GM23338 (cell line): ENCODE data around the gene WBP2NL. TPM values are rescaled to one million over a fixed set of nuclear protein-coding genes. Genes with fewer than 3 reads are reported as not detected.

Source experiments
- ATAC-seq: fragments of 200-7000 bp; cut with Tn5 transposase; 3 replicates; pipeline ENCODE4 v1.9.1; 2020
- DNase-seq: peaks from one replicate; pipeline ENCODE4 v3.0.0-alpha.2; 2015; ENCODE audit warnings: low spot score
- H2AFZ ChIP-seq: fragments of 200-600 bp; sonication (generic); 2 replicates; pipeline ENCODE4 v1.8.0; 2016; ENCODE audit warnings: antibody characterized with exemption, mild to moderate bottlenecking, moderate library complexity
- H3F3A ChIP-seq: fragments of 200-600 bp; sonication (generic); replicated peaks from 2 replicates; pipeline ENCODE4 v1.8.0; 2017; ENCODE audit warnings: antibody characterized with exemption, mixed run types, low read depth
- H3K27ac ChIP-seq: fragments of 200-600 bp; sonication (generic); 2 replicates; pipeline ENCODE4 v1.6.1; 2016; ENCODE audit warnings: low read depth
- H3K27me3 ChIP-seq: fragments of 200-600 bp; sonication (generic); 2 replicates; pipeline ENCODE4 v1.8.0; 2016; ENCODE audit warnings: mild to moderate bottlenecking, mixed run types, moderate library complexity; ENCODE audit not compliant: insufficient read depth
- H3K36me3 ChIP-seq: fragments of 200-600 bp; sonication (generic); 2 replicates; pipeline ENCODE4 v1.8.0; 2016; ENCODE audit warnings: mild to moderate bottlenecking; ENCODE audit not compliant: insufficient read depth
- H3K4me1 ChIP-seq: fragments of 200-600 bp; sonication (generic); 2 replicates; pipeline ENCODE4 v1.8.0; 2016; ENCODE audit warnings: mild to moderate bottlenecking, moderate library complexity; ENCODE audit not compliant: insufficient read depth
- H3K4me2 ChIP-seq: fragments of 200-600 bp; sonication (generic); 2 replicates; pipeline ENCODE4 v1.7.1; 2017; ENCODE audit warnings: mixed run types
- H3K4me3 ChIP-seq: fragments of 200-600 bp; sonication (generic); 2 replicates; pipeline ENCODE4 v1.6.1; 2016; ENCODE audit warnings: mixed run types
- H3K79me2 ChIP-seq: fragments of 200-600 bp; sonication (generic); replicated peaks from 2 replicates; pipeline ENCODE4 v1.8.0; 2017; ENCODE audit warnings: mild to moderate bottlenecking; ENCODE audit not compliant: insufficient read depth
- H3K9me2 ChIP-seq: fragments of 200-600 bp; sonication (generic); 2 replicates; pipeline ENCODE4 v1.8.0; 2017; ENCODE audit not compliant: insufficient read depth
- H4K20me1 ChIP-seq: fragments of 200-600 bp; sonication (generic); replicated peaks from 2 replicates; pipeline ENCODE4 v1.8.0; 2017; ENCODE audit warnings: mild to moderate bottlenecking; ENCODE audit not compliant: insufficient read depth
- H3K27ac Mint-ChIP-seq: 2 replicates; pipeline ENCODE4 v1.8.0; 2020; ENCODE audit warnings: inconsistent platforms, mild to moderate bottlenecking, moderate library complexity, mixed read lengths
- H3K27me3 Mint-ChIP-seq: 3 replicates; pipeline ENCODE4 v1.8.0; 2022; ENCODE audit warnings: low read depth, mild to moderate bottlenecking, moderate library complexity, mixed read lengths, inconsistent platforms; ENCODE audit not compliant: insufficient read depth, poor library complexity
- H3K36me3 Mint-ChIP-seq: 3 replicates; pipeline ENCODE4 v1.8.0; 2021; ENCODE audit warnings: low read depth, mild to moderate bottlenecking, inconsistent platforms, moderate library complexity, mixed read lengths
- H3K4me1 Mint-ChIP-seq: 3 replicates; pipeline ENCODE4 v1.8.0; 2020; ENCODE audit warnings: mild to moderate bottlenecking, inconsistent platforms, mixed read lengths
- H3K4me3 Mint-ChIP-seq: 3 replicates; pipeline ENCODE4 v1.8.0; 2021; ENCODE audit warnings: moderate library complexity, mild to moderate bottlenecking, inconsistent platforms, mixed read lengths
- H3K9me3 Mint-ChIP-seq: 3 replicates; pipeline ENCODE4 v1.8.0; 2020; ENCODE audit warnings: moderate library complexity, mild to moderate bottlenecking, inconsistent platforms, mixed read lengths
- CREB1 ChIP-seq: fragments of 250-450 bp; sonication (Bioruptor Pico); IDR thresholded peaks from 2 replicates; pipeline ENCODE4 v1.5.0; 2020; ENCODE audit warnings: low read depth, mild to moderate bottlenecking, moderate library complexity
- EZH2 ChIP-seq: fragments of 200-600 bp; sonication (generic); IDR thresholded peaks from one replicate; pipeline ENCODE4 v1.8.0; 2017; ENCODE audit warnings: antibody characterized with exemption, mild to moderate bottlenecking, low read depth; ENCODE audit not compliant: unreplicated experiment
- EZH2phosphoT487 ChIP-seq: fragments of 200-600 bp; sonication (generic); IDR thresholded peaks from one replicate; pipeline ENCODE4 v1.8.1; 2018; ENCODE audit warnings: antibody characterized with exemption; ENCODE audit not compliant: unreplicated experiment
- JUNB ChIP-seq: IDR thresholded peaks from one replicate; pipeline ENCODE4 v1.6.1; 2016; ENCODE audit warnings: antibody characterized with exemption; ENCODE audit not compliant: unreplicated experiment
- NANOG ChIP-seq: IDR thresholded peaks from 2 replicates; pipeline ENCODE4 v1.6.1; 2016; ENCODE audit warnings: antibody characterized with exemption, borderline replicate concordance
- POLR2AphosphoS5 ChIP-seq: IDR thresholded peaks from 2 replicates; pipeline ENCODE4 v1.6.1; 2016; ENCODE audit warnings: antibody characterized with exemption, low read depth
- REST ChIP-seq: IDR thresholded peaks from one replicate; pipeline ENCODE4 v1.6.1; 2018; ENCODE audit warnings: antibody characterized with exemption; ENCODE audit not compliant: unreplicated experiment
- STAT1 ChIP-seq: IDR thresholded peaks from one replicate; pipeline ENCODE4 v1.6.1; 2016; ENCODE audit warnings: antibody characterized with exemption; ENCODE audit not compliant: unreplicated experiment
- ZNF114 ChIP-seq: fragments of 250-450 bp; sonication (Bioruptor Pico); IDR thresholded peaks from 2 replicates; pipeline ENCODE4 v1.5.0; 2020; ENCODE audit warnings: mild to moderate bottlenecking, moderate library complexity
- ZNF331 ChIP-seq: fragments of 250-450 bp; sonication (Bioruptor Pico); IDR thresholded peaks from 2 replicates; pipeline ENCODE4 v1.5.0; 2020; ENCODE audit warnings: low read depth, mild to moderate bottlenecking, moderate library complexity
- polyA plus RNA-seq: library from polyadenylated mRNA; unstranded; fragments of >200 nt; fragmentation: Nextera tagmentation; extraction: Ambion mirVana; gene quantifications from 2 replicates; pipeline ENCODE4 v1.2.1, GENCODE V29; 2016
- total RNA-seq: library from RNA; depleted of rRNA; stranded (reverse); fragments of >200 nt; shearing (Covaris generic); gene quantifications from 2 replicates; pipeline ENCODE4 v1.2.3, GENCODE V29; 2014
- TF ChIP-seq, protein P1 (sequence below): fragments of 250-450 bp; sonication (Bioruptor Pico); IDR thresholded peaks from 2 replicates; pipeline ENCODE4 v1.5.0; 2020; ENCODE audit warnings: mild to moderate bottlenecking, moderate library complexity
- TF ChIP-seq, protein P2 (sequence below): IDR thresholded peaks from 2 replicates; pipeline ENCODE4 v1.6.1; 2016; ENCODE audit warnings: antibody characterized with exemption
- TF ChIP-seq, protein P3 (sequence below), 2 experiments: fragments of 200-600 bp in 1 of 2; sonication (generic) in 1 of 2; conservative IDR thresholded peaks; 2 replicates each; pipeline versions ENCODE4 v1.5.1 to v1.6.1; 2016 to 2017; ENCODE audit warnings: antibody characterized with exemption in 2 of 2, low read depth in 2 of 2, mild to moderate bottlenecking in 2 of 2, moderate library complexity in 1 of 2

The WBP2NL gene
- total and polyA plus RNA-seq, 2 experiments from 2014 or later: 0.14 TPM; not detected in 1

DNA sequence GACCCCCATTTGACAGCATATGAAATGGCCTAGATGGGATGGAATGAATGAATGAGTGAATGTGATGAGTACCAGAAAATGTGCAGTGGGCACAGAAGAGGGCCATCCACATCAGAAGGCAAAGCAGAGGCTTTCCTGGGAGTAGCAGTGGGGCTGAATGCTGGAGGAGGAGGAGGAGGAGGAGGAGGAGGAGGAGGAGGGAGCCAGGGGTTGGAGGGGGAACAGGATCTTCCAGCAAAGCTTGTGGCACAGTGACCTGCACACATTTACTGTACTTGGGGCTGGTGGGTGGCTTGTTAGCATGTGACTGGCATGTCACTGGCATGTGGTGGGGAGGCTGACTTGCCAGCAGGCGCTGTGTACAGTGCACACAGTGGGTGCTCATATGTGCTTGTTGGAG lies 19.9 kb upstream of the WBP2NL start:
- Histone ChIP-seq H2AFZ (no peak overlapping the region), H3K27me3 (peaks cover 34% of the 10 kb centered on the region), H3K4me2 (no peak overlapping the region; the same call in 1 of the 2 replicates), H3F3A (0 out of 2 replicates have a peak, but pooled peaks cover 4% of the 10 kb centered on the region), H3K4me1 (peaks cover 15% of the 10 kb centered on the region), H3K36me3 (no peaks in the 10 kb centered on the region), H4K20me1 (no peaks in the 10 kb centered on the region; the same call in 1 of the 2 replicates), H3K4me3 (no peak overlapping the region), H3K79me2 (no peaks in the 10 kb centered on the region), H3K27ac (no peak overlapping the region), H3K9me2 (no peaks in the 10 kb centered on the region)
- TF ChIP-seq EZH2phosphoT487: no peak
- no peak for TF ChIP-seq POLR2AphosphoS5
- TF ChIP-seq STAT1: no peak
- TF ChIP-seq, protein P1, sequence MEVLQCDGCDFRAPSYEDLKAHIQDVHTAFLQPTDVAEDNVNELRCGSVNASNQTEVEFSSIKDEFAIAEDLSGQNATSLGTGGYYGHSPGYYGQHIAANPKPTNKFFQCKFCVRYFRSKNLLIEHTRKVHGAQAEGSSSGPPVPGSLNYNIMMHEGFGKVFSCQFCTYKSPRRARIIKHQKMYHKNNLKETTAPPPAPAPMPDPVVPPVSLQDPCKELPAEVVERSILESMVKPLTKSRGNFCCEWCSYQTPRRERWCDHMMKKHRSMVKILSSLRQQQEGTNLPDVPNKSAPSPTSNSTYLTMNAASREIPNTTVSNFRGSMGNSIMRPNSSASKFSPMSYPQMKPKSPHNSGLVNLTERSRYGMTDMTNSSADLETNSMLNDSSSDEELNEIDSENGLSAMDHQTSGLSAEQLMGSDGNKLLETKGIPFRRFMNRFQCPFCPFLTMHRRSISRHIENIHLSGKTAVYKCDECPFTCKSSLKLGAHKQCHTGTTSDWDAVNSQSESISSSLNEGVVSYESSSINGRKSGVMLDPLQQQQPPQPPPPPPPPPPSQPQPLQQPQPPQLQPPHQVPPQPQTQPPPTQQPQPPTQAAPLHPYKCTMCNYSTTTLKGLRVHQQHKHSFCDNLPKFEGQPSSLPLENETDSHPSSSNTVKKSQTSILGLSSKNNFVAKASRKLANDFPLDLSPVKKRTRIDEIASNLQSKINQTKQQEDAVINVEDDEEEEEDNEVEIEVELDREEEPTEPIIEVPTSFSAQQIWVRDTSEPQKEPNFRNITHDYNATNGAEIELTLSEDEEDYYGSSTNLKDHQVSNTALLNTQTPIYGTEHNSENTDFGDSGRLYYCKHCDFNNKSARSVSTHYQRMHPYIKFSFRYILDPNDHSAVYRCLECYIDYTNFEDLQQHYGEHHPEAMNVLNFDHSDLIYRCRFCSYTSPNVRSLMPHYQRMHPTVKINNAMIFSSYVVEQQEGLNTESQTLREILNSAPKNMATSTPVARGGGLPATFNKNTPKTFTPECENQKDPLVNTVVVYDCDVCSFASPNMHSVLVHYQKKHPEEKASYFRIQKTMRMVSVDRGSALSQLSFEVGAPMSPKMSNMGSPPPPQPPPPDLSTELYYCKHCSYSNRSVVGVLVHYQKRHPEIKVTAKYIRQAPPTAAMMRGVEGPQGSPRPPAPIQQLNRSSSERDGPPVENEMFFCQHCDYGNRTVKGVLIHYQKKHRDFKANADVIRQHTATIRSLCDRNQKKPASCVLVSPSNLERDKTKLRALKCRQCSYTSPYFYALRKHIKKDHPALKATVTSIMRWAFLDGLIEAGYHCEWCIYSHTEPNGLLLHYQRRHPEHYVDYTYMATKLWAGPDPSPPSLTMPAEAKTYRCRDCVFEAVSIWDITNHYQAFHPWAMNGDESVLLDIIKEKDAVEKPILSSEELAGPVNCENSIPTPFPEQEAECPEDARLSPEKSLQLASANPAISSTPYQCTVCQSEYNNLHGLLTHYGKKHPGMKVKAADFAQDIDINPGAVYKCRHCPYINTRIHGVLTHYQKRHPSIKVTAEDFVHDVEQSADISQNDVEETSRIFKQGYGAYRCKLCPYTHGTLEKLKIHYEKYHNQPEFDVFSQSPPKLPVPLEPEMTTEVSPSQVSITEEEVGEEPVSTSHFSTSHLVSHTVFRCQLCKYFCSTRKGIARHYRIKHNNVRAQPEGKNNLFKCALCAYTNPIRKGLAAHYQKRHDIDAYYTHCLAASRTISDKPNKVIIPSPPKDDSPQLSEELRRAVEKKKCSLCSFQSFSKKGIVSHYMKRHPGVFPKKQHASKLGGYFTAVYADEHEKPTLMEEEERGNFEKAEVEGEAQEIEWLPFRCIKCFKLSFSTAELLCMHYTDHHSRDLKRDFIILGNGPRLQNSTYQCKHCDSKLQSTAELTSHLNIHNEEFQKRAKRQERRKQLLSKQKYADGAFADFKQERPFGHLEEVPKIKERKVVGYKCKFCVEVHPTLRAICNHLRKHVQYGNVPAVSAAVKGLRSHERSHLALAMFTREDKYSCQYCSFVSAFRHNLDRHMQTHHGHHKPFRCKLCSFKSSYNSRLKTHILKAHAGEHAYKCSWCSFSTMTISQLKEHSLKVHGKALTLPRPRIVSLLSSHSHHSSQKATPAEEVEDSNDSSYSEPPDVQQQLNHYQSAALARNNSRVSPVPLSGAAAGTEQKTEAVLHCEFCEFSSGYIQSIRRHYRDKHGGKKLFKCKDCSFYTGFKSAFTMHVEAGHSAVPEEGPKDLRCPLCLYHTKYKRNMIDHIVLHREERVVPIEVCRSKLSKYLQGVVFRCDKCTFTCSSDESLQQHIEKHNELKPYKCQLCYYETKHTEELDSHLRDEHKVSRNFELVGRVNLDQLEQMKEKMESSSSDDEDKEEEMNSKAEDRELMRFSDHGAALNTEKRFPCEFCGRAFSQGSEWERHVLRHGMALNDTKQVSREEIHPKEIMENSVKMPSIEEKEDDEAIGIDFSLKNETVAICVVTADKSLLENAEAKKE (CRISPR knock-in tag): no peak
- no peak for TF ChIP-seq REST
- TF ChIP-seq ZNF114 (CRISPR knock-in tag): no peak
- TF ChIP-seq EZH2: no peak
- TF ChIP-seq CREB1: no peak
- TF ChIP-seq NANOG: no peak
- TF ChIP-seq ZNF331: no peak
- no peak for TF ChIP-seq JUNB
- TF ChIP-seq, protein P2, sequence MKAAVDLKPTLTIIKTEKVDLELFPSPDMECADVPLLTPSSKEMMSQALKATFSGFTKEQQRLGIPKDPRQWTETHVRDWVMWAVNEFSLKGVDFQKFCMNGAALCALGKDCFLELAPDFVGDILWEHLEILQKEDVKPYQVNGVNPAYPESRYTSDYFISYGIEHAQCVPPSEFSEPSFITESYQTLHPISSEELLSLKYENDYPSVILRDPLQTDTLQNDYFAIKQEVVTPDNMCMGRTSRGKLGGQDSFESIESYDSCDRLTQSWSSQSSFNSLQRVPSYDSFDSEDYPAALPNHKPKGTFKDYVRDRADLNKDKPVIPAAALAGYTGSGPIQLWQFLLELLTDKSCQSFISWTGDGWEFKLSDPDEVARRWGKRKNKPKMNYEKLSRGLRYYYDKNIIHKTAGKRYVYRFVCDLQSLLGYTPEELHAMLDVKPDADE: no peak
- TF ChIP-seq, protein P3, sequence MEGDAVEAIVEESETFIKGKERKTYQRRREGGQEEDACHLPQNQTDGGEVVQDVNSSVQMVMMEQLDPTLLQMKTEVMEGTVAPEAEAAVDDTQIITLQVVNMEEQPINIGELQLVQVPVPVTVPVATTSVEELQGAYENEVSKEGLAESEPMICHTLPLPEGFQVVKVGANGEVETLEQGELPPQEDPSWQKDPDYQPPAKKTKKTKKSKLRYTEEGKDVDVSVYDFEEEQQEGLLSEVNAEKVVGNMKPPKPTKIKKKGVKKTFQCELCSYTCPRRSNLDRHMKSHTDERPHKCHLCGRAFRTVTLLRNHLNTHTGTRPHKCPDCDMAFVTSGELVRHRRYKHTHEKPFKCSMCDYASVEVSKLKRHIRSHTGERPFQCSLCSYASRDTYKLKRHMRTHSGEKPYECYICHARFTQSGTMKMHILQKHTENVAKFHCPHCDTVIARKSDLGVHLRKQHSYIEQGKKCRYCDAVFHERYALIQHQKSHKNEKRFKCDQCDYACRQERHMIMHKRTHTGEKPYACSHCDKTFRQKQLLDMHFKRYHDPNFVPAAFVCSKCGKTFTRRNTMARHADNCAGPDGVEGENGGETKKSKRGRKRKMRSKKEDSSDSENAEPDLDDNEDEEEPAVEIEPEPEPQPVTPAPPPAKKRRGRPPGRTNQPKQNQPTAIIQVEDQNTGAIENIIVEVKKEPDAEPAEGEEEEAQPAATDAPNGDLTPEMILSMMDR (conservative IDR thresholded peaks at IDR 0.05; ENCODE audit: low read depth in 2 of 2): no peak
- no peak overlapping the region for H3K4me3 Mint-ChIP-seq
- peaks cover 2% of the 10 kb centered on the region; the same call in 1 of the 3 replicates for H3K36me3 Mint-ChIP-seq
- H3K27me3 Mint-ChIP-seq: peaks cover 30% of the 10 kb centered on the region
- peaks cover 17% of the 10 kb centered on the region for H3K4me1 Mint-ChIP-seq
- DNase-seq (no peak), ATAC-seq (no peak)
- H3K27ac Mint-ChIP-seq: no peak overlapping the region
- H3K9me3 Mint-ChIP-seq: no peaks in the 10 kb centered on the region
